WTC11 (cell line): ENCODE data around the gene OPTN. TPM values are rescaled to one million over a fixed set of nuclear protein-coding genes. Genes with fewer than 3 reads are reported as not detected.
A peak's percentile ranks its signal among the peaks of the same experiment; 100 is the strongest.

Source experiments
- ESRRA ChIP-seq: sonication (generic); formaldehyde crosslinking; IDR thresholded peaks from 2 replicates; pipeline ENCODE4 v1.8.1; 2022; ENCODE audit warnings: mild to moderate bottlenecking, missing genetic modification reagents, borderline replicate concordance
- FOXP1 ChIP-seq: sonication (generic); formaldehyde crosslinking; IDR thresholded peaks from 2 replicates; pipeline ENCODE4 v1.8.0; 2022; ENCODE audit warnings: missing genetic modification reagents, mild to moderate bottlenecking, moderate library complexity, borderline replicate concordance
- NFE2L1 ChIP-seq: sonication (generic); formaldehyde crosslinking; IDR thresholded peaks from 2 replicates; pipeline ENCODE4 v1.8.1; 2023; ENCODE audit warnings: missing genetic modification reagents
- NFYB ChIP-seq: sonication (generic); formaldehyde crosslinking; conservative IDR thresholded peaks from 2 replicates; pipeline ENCODE4 v1.8.0; 2022; ENCODE audit warnings: low read depth, missing genetic modification reagents
- SMAD3 ChIP-seq: sonication (generic); formaldehyde crosslinking; IDR thresholded peaks from 2 replicates; pipeline ENCODE4 v1.8.0; 2022; ENCODE audit warnings: missing genetic modification reagents, mild to moderate bottlenecking, borderline replicate concordance
- TEAD1 ChIP-seq: sonication (generic); formaldehyde crosslinking; IDR thresholded peaks from 2 replicates; pipeline ENCODE4 v1.8.0; 2022; ENCODE audit warnings: mild to moderate bottlenecking, missing genetic modification reagents
- ZNF232 ChIP-seq: sonication (generic); formaldehyde crosslinking; IDR thresholded peaks from 2 replicates; pipeline ENCODE4 v1.8.0; 2022; ENCODE audit warnings: mild to moderate bottlenecking, missing genetic modification reagents
- ZNF263 ChIP-seq: sonication (generic); formaldehyde crosslinking; IDR thresholded peaks from 2 replicates; pipeline ENCODE4 v1.8.1; 2022; ENCODE audit warnings: low read depth, mild to moderate bottlenecking, moderate library complexity, missing genetic modification reagents
- total RNA-seq: library from RNA; stranded (reverse); gene quantifications from 3 replicates; pipeline ENCODE4 v1.2.3, GENCODE V29; 2021
- TF ChIP-seq, protein P1 (sequence below): sonication (generic); formaldehyde crosslinking; IDR thresholded peaks from 2 replicates; pipeline ENCODE4 v1.8.1; 2022; ENCODE audit warnings: low read depth, mild to moderate bottlenecking, moderate library complexity, missing genetic modification reagents, borderline replicate concordance
- TF ChIP-seq, protein P2 (sequence below): fragments of 200-600 bp; IDR thresholded peaks from 2 replicates; pipeline ENCODE4 v1.8.0; 2022; ENCODE audit warnings: antibody characterized with exemption
- TF ChIP-seq, protein P3 (sequence below): sonication (generic); formaldehyde crosslinking; IDR thresholded peaks from 2 replicates; pipeline ENCODE4 v1.8.0; 2022; ENCODE audit warnings: mild to moderate bottlenecking, missing genetic modification reagents
- TF ChIP-seq, protein P4 (sequence below): sonication (generic); formaldehyde crosslinking; IDR thresholded peaks from 2 replicates; pipeline ENCODE4 v1.8.0; 2023; ENCODE audit warnings: missing genetic modification reagents, mild to moderate bottlenecking, borderline replicate concordance
- TF ChIP-seq, protein P5 (sequence below): sonication (generic); formaldehyde crosslinking; IDR thresholded peaks from 2 replicates; pipeline ENCODE4 v1.8.1; 2023; ENCODE audit warnings: mild to moderate bottlenecking, missing genetic modification reagents
- TF ChIP-seq, protein P6 (sequence below): sonication (generic); formaldehyde crosslinking; IDR thresholded peaks from 2 replicates; pipeline ENCODE4 v1.8.1; 2023; ENCODE audit warnings: mild to moderate bottlenecking, missing genetic modification reagents
- TF ChIP-seq, protein P7 (sequence below): sonication (generic); formaldehyde crosslinking; IDR thresholded peaks from 2 replicates; pipeline ENCODE4 v1.8.0; 2022; ENCODE audit warnings: mild to moderate bottlenecking, missing genetic modification reagents
- TF ChIP-seq, protein P8 (sequence below): sonication (generic); formaldehyde crosslinking; IDR thresholded peaks from 2 replicates; pipeline ENCODE4 v1.8.1; 2023; ENCODE audit warnings: mild to moderate bottlenecking, missing genetic modification reagents, moderate library complexity
- TF ChIP-seq, protein P9 (sequence below): sonication (generic); formaldehyde crosslinking; IDR thresholded peaks from 2 replicates; pipeline ENCODE4 v1.8.0; 2022; ENCODE audit warnings: mild to moderate bottlenecking, missing genetic modification reagents

OPTN gene
- total RNA-seq, 1 experiment from 2014 or later: 44.3 TPM

DNA sequence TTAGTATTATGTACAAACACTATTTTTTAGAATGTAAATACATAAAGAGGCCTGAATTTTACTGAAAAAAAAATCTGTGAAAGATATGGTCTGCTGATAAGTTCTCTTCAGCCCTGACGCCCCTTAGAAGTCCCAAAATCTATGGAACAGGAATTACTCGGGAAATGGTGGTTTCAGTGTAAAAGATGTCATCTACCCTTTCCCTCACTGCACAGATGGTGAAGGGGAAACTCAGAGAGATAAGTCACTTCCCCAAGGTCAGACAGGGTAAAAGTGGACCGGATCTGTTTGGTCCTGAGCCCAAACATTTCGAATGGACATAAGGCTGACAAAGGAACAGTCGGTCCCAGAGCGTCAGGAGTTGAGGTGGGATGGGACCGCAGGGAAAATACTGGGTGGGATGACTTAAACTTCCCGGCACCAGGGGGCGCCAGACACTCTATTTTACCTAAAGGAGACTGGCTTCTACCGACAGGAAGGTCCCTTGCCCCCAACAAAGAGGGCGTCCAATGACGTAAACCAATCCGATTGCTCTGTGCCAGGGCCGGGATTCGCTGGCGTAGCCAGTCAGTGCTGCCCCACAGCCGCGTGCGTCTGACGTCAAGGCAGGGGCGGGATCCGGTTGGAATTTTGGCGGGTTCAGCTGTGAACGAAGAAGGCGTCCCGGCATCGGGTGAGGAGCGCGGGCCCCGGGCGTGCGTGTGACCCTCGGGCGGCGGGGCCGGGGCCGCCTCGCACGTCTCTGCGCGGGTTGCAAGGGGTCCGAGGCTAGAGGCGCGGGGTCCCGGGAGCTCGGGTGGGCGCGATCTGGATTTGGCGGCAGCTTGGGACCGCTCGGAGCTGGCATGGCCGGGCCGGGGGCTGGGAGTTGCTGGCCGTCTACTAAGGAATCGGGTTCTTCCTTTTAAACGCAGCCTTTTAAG, 61.2 kb downstream of the OPTN start, which contains the start of gene MCM10 (continued):
- TF ChIP-seq, protein P1, sequence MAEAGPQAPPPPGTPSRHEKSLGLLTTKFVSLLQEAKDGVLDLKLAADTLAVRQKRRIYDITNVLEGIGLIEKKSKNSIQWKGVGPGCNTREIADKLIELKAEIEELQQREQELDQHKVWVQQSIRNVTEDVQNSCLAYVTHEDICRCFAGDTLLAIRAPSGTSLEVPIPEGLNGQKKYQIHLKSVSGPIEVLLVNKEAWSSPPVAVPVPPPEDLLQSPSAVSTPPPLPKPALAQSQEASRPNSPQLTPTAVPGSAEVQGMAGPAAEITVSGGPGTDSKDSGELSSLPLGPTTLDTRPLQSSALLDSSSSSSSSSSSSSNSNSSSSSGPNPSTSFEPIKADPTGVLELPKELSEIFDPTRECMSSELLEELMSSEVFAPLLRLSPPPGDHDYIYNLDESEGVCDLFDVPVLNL (CRISPR knock-in tag): peak; percentile 93
- TF ChIP-seq, protein P2, sequence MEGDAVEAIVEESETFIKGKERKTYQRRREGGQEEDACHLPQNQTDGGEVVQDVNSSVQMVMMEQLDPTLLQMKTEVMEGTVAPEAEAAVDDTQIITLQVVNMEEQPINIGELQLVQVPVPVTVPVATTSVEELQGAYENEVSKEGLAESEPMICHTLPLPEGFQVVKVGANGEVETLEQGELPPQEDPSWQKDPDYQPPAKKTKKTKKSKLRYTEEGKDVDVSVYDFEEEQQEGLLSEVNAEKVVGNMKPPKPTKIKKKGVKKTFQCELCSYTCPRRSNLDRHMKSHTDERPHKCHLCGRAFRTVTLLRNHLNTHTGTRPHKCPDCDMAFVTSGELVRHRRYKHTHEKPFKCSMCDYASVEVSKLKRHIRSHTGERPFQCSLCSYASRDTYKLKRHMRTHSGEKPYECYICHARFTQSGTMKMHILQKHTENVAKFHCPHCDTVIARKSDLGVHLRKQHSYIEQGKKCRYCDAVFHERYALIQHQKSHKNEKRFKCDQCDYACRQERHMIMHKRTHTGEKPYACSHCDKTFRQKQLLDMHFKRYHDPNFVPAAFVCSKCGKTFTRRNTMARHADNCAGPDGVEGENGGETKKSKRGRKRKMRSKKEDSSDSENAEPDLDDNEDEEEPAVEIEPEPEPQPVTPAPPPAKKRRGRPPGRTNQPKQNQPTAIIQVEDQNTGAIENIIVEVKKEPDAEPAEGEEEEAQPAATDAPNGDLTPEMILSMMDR: peak; percentile 84
- TF ChIP-seq, protein P3, sequence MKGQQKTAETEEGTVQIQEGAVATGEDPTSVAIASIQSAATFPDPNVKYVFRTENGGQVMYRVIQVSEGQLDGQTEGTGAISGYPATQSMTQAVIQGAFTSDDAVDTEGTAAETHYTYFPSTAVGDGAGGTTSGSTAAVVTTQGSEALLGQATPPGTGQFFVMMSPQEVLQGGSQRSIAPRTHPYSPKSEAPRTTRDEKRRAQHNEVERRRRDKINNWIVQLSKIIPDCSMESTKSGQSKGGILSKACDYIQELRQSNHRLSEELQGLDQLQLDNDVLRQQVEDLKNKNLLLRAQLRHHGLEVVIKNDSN: 0 out of 2 replicates have a peak, but pooled peaks have one; percentile 32
- TF ChIP-seq, protein P4, sequence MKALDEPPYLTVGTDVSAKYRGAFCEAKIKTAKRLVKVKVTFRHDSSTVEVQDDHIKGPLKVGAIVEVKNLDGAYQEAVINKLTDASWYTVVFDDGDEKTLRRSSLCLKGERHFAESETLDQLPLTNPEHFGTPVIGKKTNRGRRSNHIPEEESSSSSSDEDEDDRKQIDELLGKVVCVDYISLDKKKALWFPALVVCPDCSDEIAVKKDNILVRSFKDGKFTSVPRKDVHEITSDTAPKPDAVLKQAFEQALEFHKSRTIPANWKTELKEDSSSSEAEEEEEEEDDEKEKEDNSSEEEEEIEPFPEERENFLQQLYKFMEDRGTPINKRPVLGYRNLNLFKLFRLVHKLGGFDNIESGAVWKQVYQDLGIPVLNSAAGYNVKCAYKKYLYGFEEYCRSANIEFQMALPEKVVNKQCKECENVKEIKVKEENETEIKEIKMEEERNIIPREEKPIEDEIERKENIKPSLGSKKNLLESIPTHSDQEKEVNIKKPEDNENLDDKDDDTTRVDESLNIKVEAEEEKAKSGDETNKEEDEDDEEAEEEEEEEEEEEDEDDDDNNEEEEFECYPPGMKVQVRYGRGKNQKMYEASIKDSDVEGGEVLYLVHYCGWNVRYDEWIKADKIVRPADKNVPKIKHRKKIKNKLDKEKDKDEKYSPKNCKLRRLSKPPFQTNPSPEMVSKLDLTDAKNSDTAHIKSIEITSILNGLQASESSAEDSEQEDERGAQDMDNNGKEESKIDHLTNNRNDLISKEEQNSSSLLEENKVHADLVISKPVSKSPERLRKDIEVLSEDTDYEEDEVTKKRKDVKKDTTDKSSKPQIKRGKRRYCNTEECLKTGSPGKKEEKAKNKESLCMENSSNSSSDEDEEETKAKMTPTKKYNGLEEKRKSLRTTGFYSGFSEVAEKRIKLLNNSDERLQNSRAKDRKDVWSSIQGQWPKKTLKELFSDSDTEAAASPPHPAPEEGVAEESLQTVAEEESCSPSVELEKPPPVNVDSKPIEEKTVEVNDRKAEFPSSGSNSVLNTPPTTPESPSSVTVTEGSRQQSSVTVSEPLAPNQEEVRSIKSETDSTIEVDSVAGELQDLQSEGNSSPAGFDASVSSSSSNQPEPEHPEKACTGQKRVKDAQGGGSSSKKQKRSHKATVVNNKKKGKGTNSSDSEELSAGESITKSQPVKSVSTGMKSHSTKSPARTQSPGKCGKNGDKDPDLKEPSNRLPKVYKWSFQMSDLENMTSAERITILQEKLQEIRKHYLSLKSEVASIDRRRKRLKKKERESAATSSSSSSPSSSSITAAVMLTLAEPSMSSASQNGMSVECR (CRISPR knock-in tag): peak; percentile 92; the same call in 1 of the 2 replicates
- no peak for TF ChIP-seq ZNF263 (CRISPR knock-in tag)
- no peak for TF ChIP-seq ESRRA (CRISPR knock-in tag)
- TF ChIP-seq FOXP1 (CRISPR knock-in tag): peak; percentile 96
- TF ChIP-seq ZNF232: no peak
- TF ChIP-seq NFYB (CRISPR knock-in tag): peak; percentile 83
- no peak for TF ChIP-seq TEAD1 (CRISPR knock-in tag)
- peak; percentile 91; the same call in 1 of the 2 replicates for TF ChIP-seq NFE2L1 (CRISPR knock-in tag)
- TF ChIP-seq, protein P5, sequence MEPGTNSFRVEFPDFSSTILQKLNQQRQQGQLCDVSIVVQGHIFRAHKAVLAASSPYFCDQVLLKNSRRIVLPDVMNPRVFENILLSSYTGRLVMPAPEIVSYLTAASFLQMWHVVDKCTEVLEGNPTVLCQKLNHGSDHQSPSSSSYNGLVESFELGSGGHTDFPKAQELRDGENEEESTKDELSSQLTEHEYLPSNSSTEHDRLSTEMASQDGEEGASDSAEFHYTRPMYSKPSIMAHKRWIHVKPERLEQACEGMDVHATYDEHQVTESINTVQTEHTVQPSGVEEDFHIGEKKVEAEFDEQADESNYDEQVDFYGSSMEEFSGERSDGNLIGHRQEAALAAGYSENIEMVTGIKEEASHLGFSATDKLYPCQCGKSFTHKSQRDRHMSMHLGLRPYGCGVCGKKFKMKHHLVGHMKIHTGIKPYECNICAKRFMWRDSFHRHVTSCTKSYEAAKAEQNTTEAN (CRISPR knock-in tag): peak; percentile 85
- TF ChIP-seq, protein P6, sequence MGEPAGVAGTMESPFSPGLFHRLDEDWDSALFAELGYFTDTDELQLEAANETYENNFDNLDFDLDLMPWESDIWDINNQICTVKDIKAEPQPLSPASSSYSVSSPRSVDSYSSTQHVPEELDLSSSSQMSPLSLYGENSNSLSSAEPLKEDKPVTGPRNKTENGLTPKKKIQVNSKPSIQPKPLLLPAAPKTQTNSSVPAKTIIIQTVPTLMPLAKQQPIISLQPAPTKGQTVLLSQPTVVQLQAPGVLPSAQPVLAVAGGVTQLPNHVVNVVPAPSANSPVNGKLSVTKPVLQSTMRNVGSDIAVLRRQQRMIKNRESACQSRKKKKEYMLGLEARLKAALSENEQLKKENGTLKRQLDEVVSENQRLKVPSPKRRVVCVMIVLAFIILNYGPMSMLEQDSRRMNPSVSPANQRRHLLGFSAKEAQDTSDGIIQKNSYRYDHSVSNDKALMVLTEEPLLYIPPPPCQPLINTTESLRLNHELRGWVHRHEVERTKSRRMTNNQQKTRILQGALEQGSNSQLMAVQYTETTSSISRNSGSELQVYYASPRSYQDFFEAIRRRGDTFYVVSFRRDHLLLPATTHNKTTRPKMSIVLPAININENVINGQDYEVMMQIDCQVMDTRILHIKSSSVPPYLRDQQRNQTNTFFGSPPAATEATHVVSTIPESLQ (CRISPR knock-in tag): no peak
- TF ChIP-seq, protein P7, sequence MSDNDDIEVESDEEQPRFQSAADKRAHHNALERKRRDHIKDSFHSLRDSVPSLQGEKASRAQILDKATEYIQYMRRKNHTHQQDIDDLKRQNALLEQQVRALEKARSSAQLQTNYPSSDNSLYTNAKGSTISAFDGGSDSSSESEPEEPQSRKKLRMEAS (CRISPR knock-in tag): peak; percentile 87
- no peak for TF ChIP-seq SMAD3
- TF ChIP-seq, protein P8, sequence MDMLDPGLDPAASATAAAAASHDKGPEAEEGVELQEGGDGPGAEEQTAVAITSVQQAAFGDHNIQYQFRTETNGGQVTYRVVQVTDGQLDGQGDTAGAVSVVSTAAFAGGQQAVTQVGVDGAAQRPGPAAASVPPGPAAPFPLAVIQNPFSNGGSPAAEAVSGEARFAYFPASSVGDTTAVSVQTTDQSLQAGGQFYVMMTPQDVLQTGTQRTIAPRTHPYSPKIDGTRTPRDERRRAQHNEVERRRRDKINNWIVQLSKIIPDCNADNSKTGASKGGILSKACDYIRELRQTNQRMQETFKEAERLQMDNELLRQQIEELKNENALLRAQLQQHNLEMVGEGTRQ (CRISPR knock-in tag): peak; percentile 32; the same call in 1 of the 2 replicates
- TF ChIP-seq, protein P9, sequence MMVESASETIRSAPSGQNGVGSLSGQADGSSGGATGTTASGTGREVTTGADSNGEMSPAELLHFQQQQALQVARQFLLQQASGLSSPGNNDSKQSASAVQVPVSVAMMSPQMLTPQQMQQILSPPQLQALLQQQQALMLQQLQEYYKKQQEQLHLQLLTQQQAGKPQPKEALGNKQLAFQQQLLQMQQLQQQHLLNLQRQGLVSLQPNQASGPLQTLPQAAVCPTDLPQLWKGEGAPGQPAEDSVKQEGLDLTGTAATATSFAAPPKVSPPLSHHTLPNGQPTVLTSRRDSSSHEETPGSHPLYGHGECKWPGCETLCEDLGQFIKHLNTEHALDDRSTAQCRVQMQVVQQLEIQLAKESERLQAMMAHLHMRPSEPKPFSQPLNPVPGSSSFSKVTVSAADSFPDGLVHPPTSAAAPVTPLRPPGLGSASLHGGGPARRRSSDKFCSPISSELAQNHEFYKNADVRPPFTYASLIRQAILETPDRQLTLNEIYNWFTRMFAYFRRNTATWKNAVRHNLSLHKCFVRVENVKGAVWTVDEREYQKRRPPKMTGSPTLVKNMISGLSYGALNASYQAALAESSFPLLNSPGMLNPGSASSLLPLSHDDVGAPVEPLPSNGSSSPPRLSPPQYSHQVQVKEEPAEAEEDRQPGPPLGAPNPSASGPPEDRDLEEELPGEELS (CRISPR knock-in tag): 0 out of 2 replicates have a peak, but pooled peaks have one; percentile 45
